ENCODE results near the gene FBH1. TPM values are rescaled to one million over a fixed set of nuclear protein-coding genes. Genes with fewer than 3 reads are reported as not detected.
A peak's percentile ranks its signal among the peaks of the same experiment; 100 is the strongest.

FBH1 gene
- polyA plus RNA-seq, 1 experiment, result 65.2 TPM

- POLR2A ChIA-PET, result no interaction called here
- TF ChIP-seq, protein P1, sequence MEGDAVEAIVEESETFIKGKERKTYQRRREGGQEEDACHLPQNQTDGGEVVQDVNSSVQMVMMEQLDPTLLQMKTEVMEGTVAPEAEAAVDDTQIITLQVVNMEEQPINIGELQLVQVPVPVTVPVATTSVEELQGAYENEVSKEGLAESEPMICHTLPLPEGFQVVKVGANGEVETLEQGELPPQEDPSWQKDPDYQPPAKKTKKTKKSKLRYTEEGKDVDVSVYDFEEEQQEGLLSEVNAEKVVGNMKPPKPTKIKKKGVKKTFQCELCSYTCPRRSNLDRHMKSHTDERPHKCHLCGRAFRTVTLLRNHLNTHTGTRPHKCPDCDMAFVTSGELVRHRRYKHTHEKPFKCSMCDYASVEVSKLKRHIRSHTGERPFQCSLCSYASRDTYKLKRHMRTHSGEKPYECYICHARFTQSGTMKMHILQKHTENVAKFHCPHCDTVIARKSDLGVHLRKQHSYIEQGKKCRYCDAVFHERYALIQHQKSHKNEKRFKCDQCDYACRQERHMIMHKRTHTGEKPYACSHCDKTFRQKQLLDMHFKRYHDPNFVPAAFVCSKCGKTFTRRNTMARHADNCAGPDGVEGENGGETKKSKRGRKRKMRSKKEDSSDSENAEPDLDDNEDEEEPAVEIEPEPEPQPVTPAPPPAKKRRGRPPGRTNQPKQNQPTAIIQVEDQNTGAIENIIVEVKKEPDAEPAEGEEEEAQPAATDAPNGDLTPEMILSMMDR (IDR thresholded peaks at IDR 0.05; ENCODE audit: low read depth, low read length), result no peak
- Histone ChIP-seq H3K27ac (ENCODE audit: low read depth, low read length) (no peak overlapping the region), H3K27me3 (ENCODE audit: control insufficient read depth, insufficient read depth, low read length) (no peaks in the 10 kb centered on the region), H3K9me3 (ENCODE audit: control insufficient read depth, insufficient read depth, low read length) (no peaks in the 10 kb centered on the region), H3K4me3 (ENCODE audit: low read depth, low read length) (no peak overlapping the region)
- CTCF ChIA-PET, result interaction anchor here (0.8 to 1.1 kb wide), 2 partner anchors 9 to 88 kb away, joined by 4 to 5 read pairs; no protein-coding TSS in a partner anchor
- no peak for DNase-seq (ENCODE audit: low read depth, low spot score)
Observed at GRCh38 chr10:5882961-5883360, 7.1 kb upstream of the FBH1 start.

- Histone ChIP-seq H3K9me3 (ENCODE audit: control insufficient read depth, insufficient read depth, low read length) (no peaks in the 10 kb centered on the region), H3K27ac (ENCODE audit: low read depth, low read length) (no peak overlapping the region), H3K27me3 (ENCODE audit: control insufficient read depth, insufficient read depth, low read length) (no peaks in the 10 kb centered on the region), H3K4me3 (ENCODE audit: low read depth, low read length) (no peak overlapping the region)
- TF ChIP-seq, protein P1 (IDR thresholded peaks at IDR 0.05; ENCODE audit: low read depth, low read length), result no peak
- no peak for DNase-seq (ENCODE audit: low read depth, low spot score)
- POLR2A ChIA-PET, result no interaction called here
- CTCF ChIA-PET, result interaction anchor here (0.5 to 3.0 kb wide), 4 partner anchors 13 to 1071 kb away, joined by 4 to 16 read pairs (median 4); no protein-coding TSS in a partner anchor
Observed at GRCh38 chr10:5885619-5886018, 4.4 kb upstream of the FBH1 start.

- ChIA-PET POLR2A (interaction anchor here (0.7 kb wide), 3 partner anchors 42 to 905 kb away, joined by 6 read pairs; no protein-coding TSS in a partner anchor), CTCF (interaction anchor here (3.0 kb wide), 1 partner anchor 14 kb away, joined by 16 read pairs; no protein-coding TSS in a partner anchor)
- TF ChIP-seq, protein P1 (IDR thresholded peaks at IDR 0.05; ENCODE audit: low read depth, low read length), result no peak
- H3K27ac ChIP-seq (ENCODE audit: low read depth, low read length), result no peak overlapping the region
- no peaks in the 10 kb centered on the region for H3K27me3 ChIP-seq (ENCODE audit: control insufficient read depth, insufficient read depth, low read length)
- no peaks in the 10 kb centered on the region for H3K9me3 ChIP-seq (ENCODE audit: control insufficient read depth, insufficient read depth, low read length)
- H3K4me3 ChIP-seq (ENCODE audit: low read depth, low read length), result no peak overlapping the region
- no peak for DNase-seq (ENCODE audit: low read depth, low spot score)
Observed at GRCh38 chr10:5887029-5887428, 3.0 kb upstream of the FBH1 start.

DNA sequence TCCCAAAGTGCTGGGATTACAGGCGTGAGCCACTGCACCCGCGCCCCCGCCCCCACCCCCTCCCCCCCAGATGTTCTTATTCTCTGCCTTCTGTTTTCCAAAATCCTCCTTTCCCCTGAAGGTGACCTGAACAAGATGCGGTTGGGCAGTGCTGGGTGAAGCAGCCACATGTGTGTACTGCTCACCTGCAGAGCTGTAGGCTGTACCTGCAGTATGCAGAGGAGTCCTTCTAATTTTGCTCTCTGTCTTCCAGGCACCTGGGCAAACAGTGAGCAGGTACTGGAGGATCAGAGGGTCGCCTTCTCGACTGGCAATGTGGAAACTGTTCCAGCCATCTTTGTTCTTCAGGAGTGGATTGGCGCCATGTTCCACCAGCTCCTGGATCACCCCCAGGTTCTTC, 2.4 kb upstream of the FBH1 start:
- no peak for DNase-seq (ENCODE audit: low read depth, low spot score)
- TF ChIP-seq, protein P1 (IDR thresholded peaks at IDR 0.05; ENCODE audit: low read depth, low read length), result no peak
- ChIA-PET POLR2A (interaction anchor here (1.0 kb wide), 1 partner anchor 73 kb away, joined by 3 read pairs; no protein-coding TSS in a partner anchor), CTCF (interaction anchor here (3.0 kb wide), 1 partner anchor 15 kb away, joined by 16 read pairs; no protein-coding TSS in a partner anchor)
- no peaks in the 10 kb centered on the region for H3K9me3 ChIP-seq (ENCODE audit: control insufficient read depth, insufficient read depth, low read length)
- H3K27ac ChIP-seq (ENCODE audit: low read depth, low read length), result no peak overlapping the region
- H3K27me3 ChIP-seq (ENCODE audit: control insufficient read depth, insufficient read depth, low read length), result no peaks in the 10 kb centered on the region
- H3K4me3 ChIP-seq (ENCODE audit: low read depth, low read length), result peak overlapping the region; percentile 13; the same call in 1 of the 2 replicates

DNA sequence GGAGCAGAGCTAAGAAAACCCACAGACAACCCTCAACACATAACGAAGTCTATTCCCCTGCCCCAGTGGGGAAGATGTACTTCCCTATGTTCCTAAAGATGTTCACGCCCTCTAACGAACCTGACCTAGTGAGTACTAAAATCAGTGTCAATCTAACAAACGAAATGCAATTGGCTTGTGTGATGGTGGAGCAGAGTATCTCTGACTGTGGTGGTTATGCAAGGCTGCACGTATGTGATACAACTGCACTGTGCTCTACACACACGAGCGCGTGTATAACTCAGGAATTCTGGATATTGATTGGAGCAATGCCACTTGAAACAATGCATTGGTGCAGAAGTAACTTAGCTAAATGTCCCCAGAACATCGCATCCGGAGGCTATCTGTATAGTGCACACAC, 1.7 kb upstream of the FBH1 start:
- POLR2A ChIA-PET, result interaction anchor here (1.0 to 2.4 kb wide), 2 partner anchors 56 to 74 kb away, joined by 3 to 11 read pairs; no protein-coding TSS in a partner anchor

More for the DNA sequence above, 1.7 kb upstream of the FBH1 start:
- no peaks in the 10 kb centered on the region for H3K27me3 ChIP-seq (ENCODE audit: control insufficient read depth, insufficient read depth, low read length)
- CTCF ChIA-PET, result interaction anchor here (3.0 kb wide), 1 partner anchor 16 kb away, joined by 16 read pairs; no protein-coding TSS in a partner anchor
- no peak overlapping the region for H3K27ac ChIP-seq (ENCODE audit: low read depth, low read length)
- TF ChIP-seq, protein P1 (IDR thresholded peaks at IDR 0.05; ENCODE audit: low read depth, low read length), result no peak
- no peaks in the 10 kb centered on the region for H3K9me3 ChIP-seq (ENCODE audit: control insufficient read depth, insufficient read depth, low read length)
- peak overlapping the region; percentile 82 for H3K4me3 ChIP-seq (ENCODE audit: low read depth, low read length)
- no peak for DNase-seq (ENCODE audit: low read depth, low spot score)
